ENCODE results near the gene SOX1. TPM values are rescaled to one million over a fixed set of nuclear protein-coding genes. Genes with fewer than 3 reads are reported as not detected.

The SOX1 gene
- total and polyA plus RNA-seq, 11 donors = not detected

- H3K9me3 ChIP-seq = no peaks in the 10 kb centered on the region
- H3K27ac ChIP-seq = no peak overlapping the region
- intact Hi-C loops (cut with DNase I) = no loop called here
- no peak for TF ChIP-seq POLR2A (IDR thresholded peaks at IDR 0.05)
- TF ChIP-seq, protein P1, sequence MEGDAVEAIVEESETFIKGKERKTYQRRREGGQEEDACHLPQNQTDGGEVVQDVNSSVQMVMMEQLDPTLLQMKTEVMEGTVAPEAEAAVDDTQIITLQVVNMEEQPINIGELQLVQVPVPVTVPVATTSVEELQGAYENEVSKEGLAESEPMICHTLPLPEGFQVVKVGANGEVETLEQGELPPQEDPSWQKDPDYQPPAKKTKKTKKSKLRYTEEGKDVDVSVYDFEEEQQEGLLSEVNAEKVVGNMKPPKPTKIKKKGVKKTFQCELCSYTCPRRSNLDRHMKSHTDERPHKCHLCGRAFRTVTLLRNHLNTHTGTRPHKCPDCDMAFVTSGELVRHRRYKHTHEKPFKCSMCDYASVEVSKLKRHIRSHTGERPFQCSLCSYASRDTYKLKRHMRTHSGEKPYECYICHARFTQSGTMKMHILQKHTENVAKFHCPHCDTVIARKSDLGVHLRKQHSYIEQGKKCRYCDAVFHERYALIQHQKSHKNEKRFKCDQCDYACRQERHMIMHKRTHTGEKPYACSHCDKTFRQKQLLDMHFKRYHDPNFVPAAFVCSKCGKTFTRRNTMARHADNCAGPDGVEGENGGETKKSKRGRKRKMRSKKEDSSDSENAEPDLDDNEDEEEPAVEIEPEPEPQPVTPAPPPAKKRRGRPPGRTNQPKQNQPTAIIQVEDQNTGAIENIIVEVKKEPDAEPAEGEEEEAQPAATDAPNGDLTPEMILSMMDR (IDR thresholded peaks at IDR 0.05) = no peak
- ATAC-seq (no peak), DNase-seq (peak in 1 of 5 donors; percentile 1)
- 41 to 48% (median 44%) methylated on average over 5 of the region's 5 CpGs for WGBS, 4 donors
- peaks cover 0 to 36% (median 12%) of the 10 kb centered on the region in 9 donors for H3K27me3 ChIP-seq
- H3K4me1 ChIP-seq = no peaks in the 10 kb centered on the region
- no peaks in the 10 kb centered on the region for H3K36me3 ChIP-seq
- H3K4me3 ChIP-seq = no peak overlapping the region
These were observed 53.1 kb downstream of the SOX1 start for GRCh38 chr13:112120031-112120373.

All from heart left ventricle (tissue), 16 donors.